ENCODE measurements around the gene MTR.

MTR gene

GRCh38 chr1:236795757-236796667, 920 bp downstream of the MTR start:
- Histone ChIP-seq H3K79me2 (ENCODE audit: insufficient read depth, low read depth) (peaks cover 48% of the 10 kb centered on the region), H3K4me2 (peak overlapping the region; percentile 86), H3K27me3 (ENCODE audit: insufficient read depth, low read depth) (no peaks in the 10 kb centered on the region), H3K27ac (peak overlapping the region; percentile 99), H3K4me3 (IDR thresholded peaks at IDR 0.05; ENCODE audit: insufficient read depth, low read depth, low read length) (peak overlapping the region; percentile 68), H3K36me3 (ENCODE audit: insufficient read depth) (no peaks in the 10 kb centered on the region), H4K20me1 (ENCODE audit: insufficient read depth) (no peaks in the 10 kb centered on the region; the same call in 1 of the 2 replicates), H3K9ac (peak overlapping the region; percentile 99), H3K4me1 (ENCODE audit: low read depth, poor library complexity, severe bottlenecking) (peaks cover 15% of the 10 kb centered on the region), H2AFZ (ENCODE audit: low read depth) (peak overlapping the region; percentile 75)
- TF ChIP-seq CTCF (conservative IDR thresholded peaks at IDR 0.05; ENCODE audit: low read depth, low read length) = no peak

- no peaks in the 10 kb centered on the region for H3K36me3 ChIP-seq (ENCODE audit: insufficient read depth)
- no peak overlapping the region for H3K4me2 ChIP-seq
- no peak for TF ChIP-seq CTCF (conservative IDR thresholded peaks at IDR 0.05; ENCODE audit: low read depth, low read length)
- H3K79me2 ChIP-seq (ENCODE audit: insufficient read depth, low read depth) = peaks cover 65% of the 10 kb centered on the region
- no peak overlapping the region for H3K9ac ChIP-seq
- H3K4me3 ChIP-seq (IDR thresholded peaks at IDR 0.05; ENCODE audit: insufficient read depth, low read depth, low read length) = no peak overlapping the region
- no peaks in the 10 kb centered on the region; the same call in 1 of the 2 replicates for H4K20me1 ChIP-seq (ENCODE audit: insufficient read depth)
- peaks cover 15% of the 10 kb centered on the region for H3K4me1 ChIP-seq (ENCODE audit: low read depth, poor library complexity, severe bottlenecking)
- H3K27me3 ChIP-seq (ENCODE audit: insufficient read depth, low read depth) = no peaks in the 10 kb centered on the region
- no peak overlapping the region for H2AFZ ChIP-seq (ENCODE audit: low read depth)
- H3K27ac ChIP-seq = no peak overlapping the region
Observed at GRCh38 chr1:236799001-236799400, 3.9 kb downstream of the MTR start.

GRCh38 chr1:236800002-236800620, 5.0 kb downstream of the MTR start:
- no peaks in the 10 kb centered on the region; the same call in 1 of the 2 replicates for H4K20me1 ChIP-seq (ENCODE audit: insufficient read depth)
- peaks cover 65% of the 10 kb centered on the region for H3K79me2 ChIP-seq (ENCODE audit: insufficient read depth, low read depth)
- no peak for TF ChIP-seq CTCF (conservative IDR thresholded peaks at IDR 0.05; ENCODE audit: low read depth, low read length)
- H3K27me3 ChIP-seq (ENCODE audit: insufficient read depth, low read depth) = no peaks in the 10 kb centered on the region
- H3K4me1 ChIP-seq (ENCODE audit: low read depth, poor library complexity, severe bottlenecking) = peaks cover 15% of the 10 kb centered on the region
- H3K36me3 ChIP-seq (ENCODE audit: insufficient read depth) = no peaks in the 10 kb centered on the region
- no peak overlapping the region for H3K4me3 ChIP-seq (IDR thresholded peaks at IDR 0.05; ENCODE audit: insufficient read depth, low read depth, low read length)
- no peak overlapping the region for H3K27ac ChIP-seq
- no peak overlapping the region for H3K9ac ChIP-seq
- H3K4me2 ChIP-seq = no peak overlapping the region
- no peak overlapping the region for H2AFZ ChIP-seq (ENCODE audit: low read depth)

GRCh38 chr1:236800623-236801022, 5.5 kb downstream of the MTR start:
- no peak for TF ChIP-seq CTCF (conservative IDR thresholded peaks at IDR 0.05; ENCODE audit: low read depth, low read length)
- Histone ChIP-seq H3K27ac (no peak overlapping the region), H3K27me3 (ENCODE audit: insufficient read depth, low read depth) (no peaks in the 10 kb centered on the region), H3K4me3 (IDR thresholded peaks at IDR 0.05; ENCODE audit: insufficient read depth, low read depth, low read length) (no peak overlapping the region), H3K9ac (no peak overlapping the region), H4K20me1 (ENCODE audit: insufficient read depth) (no peaks in the 10 kb centered on the region; the same call in 1 of the 2 replicates), H3K4me1 (ENCODE audit: low read depth, poor library complexity, severe bottlenecking) (peaks cover 15% of the 10 kb centered on the region), H3K79me2 (ENCODE audit: insufficient read depth, low read depth) (peaks cover 65% of the 10 kb centered on the region), H3K36me3 (ENCODE audit: insufficient read depth) (no peaks in the 10 kb centered on the region), H2AFZ (ENCODE audit: low read depth) (no peak overlapping the region), H3K4me2 (no peak overlapping the region)
